Measurements from ENCODE around the gene KIF26B.

KIF26B gene

GRCh38 chr1:245609354-245610150, 454.8 kb downstream of the KIF26B start:
- Histone ChIP-seq H3K9me3 (replicated peaks in 1 of 11) (no peaks in the 10 kb centered on the region), H4K20me1 (no peaks in the 10 kb centered on the region), H3K27ac (no peak overlapping the region), H3K36me3 (no peaks in the 10 kb centered on the region), H3K4me1 (peaks cover 10 to 22% (median 18%) of the 10 kb centered on the region in 10 experiments), H3K4me3 (no peak overlapping the region), H3K27me3 (no peaks in the 10 kb centered on the region), H3K4me2 (no peak overlapping the region), H3K9ac (no peak overlapping the region)
- TF ChIP-seq Cebpa-rat (IDR thresholded peaks at IDR 0.05): no peak

DNA sequence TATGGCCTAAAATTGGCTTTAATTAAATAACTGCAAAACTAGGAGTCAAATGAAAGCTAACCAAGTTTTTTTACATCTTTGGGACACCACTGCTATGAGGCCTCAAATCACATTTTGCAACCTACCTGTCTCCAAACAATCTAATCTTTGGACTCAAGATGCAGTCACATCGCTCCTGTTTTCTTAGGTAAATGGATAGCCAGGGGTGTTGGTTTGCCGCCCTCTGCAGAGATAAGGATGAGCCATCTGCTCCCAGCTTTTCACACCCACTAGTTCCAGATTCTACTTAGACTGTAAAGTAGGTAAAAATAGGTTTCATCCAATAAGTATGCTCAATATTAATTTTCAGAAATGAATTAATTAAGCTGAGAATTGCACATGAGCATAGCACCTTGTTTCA, 456.5 kb downstream of the KIF26B start:
- Histone ChIP-seq H3K36me3 (no peaks in the 10 kb centered on the region), H3K9ac (no peak overlapping the region), H3K27ac (no peak overlapping the region), H3K4me2 (no peak overlapping the region), H3K4me1 (peaks cover 0 to 11% (median 9%) of the 10 kb centered on the region in 10 experiments; a peak in 10 of 20 replicates), H3K4me3 (no peak overlapping the region), H4K20me1 (no peaks in the 10 kb centered on the region), H3K9me3 (replicated peaks in 1 of 11) (no peaks in the 10 kb centered on the region), H3K27me3 (no peaks in the 10 kb centered on the region)
- no peak for TF ChIP-seq Cebpa-rat (IDR thresholded peaks at IDR 0.05)

DNA sequence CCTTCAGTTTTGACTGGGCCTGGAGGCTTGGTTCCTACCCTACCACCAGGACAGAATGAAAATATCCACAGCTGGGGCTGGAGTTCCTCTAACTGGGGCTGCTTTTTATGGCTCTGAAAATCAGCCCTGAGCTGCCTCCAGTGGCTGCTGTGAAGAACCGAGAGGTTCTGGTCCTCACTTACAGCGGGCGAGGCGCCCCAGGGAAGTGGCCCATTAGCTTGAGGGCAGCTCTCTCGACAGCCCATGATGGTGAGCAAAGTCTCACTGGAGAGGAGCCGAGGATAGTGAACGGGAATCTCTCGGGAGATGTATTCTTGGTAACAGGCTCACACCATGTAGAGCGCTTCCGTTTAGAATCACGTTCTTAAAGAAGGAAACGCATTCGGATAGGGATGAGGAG, 459.7 kb downstream of the KIF26B start:
- H3K4me3 ChIP-seq: no peak overlapping the region
- no peaks in the 10 kb centered on the region for H3K4me1 ChIP-seq
- no peak for TF ChIP-seq Cebpa-rat (IDR thresholded peaks at IDR 0.05)
- no peak overlapping the region for H3K27ac ChIP-seq
- no peak overlapping the region for H3K9ac ChIP-seq
- H3K9me3 ChIP-seq (replicated peaks in 1 of 11): no peaks in the 10 kb centered on the region
- no peaks in the 10 kb centered on the region for H3K36me3 ChIP-seq
- no peaks in the 10 kb centered on the region for H3K27me3 ChIP-seq
- no peak overlapping the region for H3K4me2 ChIP-seq
- no peaks in the 10 kb centered on the region for H4K20me1 ChIP-seq

GRCh38 chr1:245615001-245615400, 460.2 kb downstream of the KIF26B start:
- no peak overlapping the region for H3K4me3 ChIP-seq
- no peaks in the 10 kb centered on the region for H4K20me1 ChIP-seq
- H3K27ac ChIP-seq: no peak overlapping the region
- H3K36me3 ChIP-seq: no peaks in the 10 kb centered on the region
- H3K4me2 ChIP-seq: no peak overlapping the region
- TF ChIP-seq Cebpa-rat (IDR thresholded peaks at IDR 0.05): no peak
- H3K9me3 ChIP-seq (replicated peaks in 1 of 11): no peaks in the 10 kb centered on the region
- no peaks in the 10 kb centered on the region for H3K4me1 ChIP-seq
- no peaks in the 10 kb centered on the region for H3K27me3 ChIP-seq
- H3K9ac ChIP-seq: no peak overlapping the region

- H3K4me3 ChIP-seq: no peak overlapping the region
- no peak overlapping the region for H3K9ac ChIP-seq
- no peaks in the 10 kb centered on the region for H3K27me3 ChIP-seq
- no peak for TF ChIP-seq Cebpa-rat (IDR thresholded peaks at IDR 0.05)
- H3K27ac ChIP-seq: no peak overlapping the region
- no peaks in the 10 kb centered on the region for H3K36me3 ChIP-seq
- no peak overlapping the region for H3K4me2 ChIP-seq
- H3K4me1 ChIP-seq: peaks cover 0 to 4% (median 0%) of the 10 kb centered on the region in 10 experiments; a peak in 1 of 20 replicates
- no peaks in the 10 kb centered on the region for H4K20me1 ChIP-seq
- no peaks in the 10 kb centered on the region for H3K9me3 ChIP-seq (replicated peaks in 1 of 11)
Measured at GRCh38 chr1:245621589-245621988, 466.8 kb downstream of the KIF26B start.

GRCh38 chr1:245622332-245623014, 467.7 kb downstream of the KIF26B start:
- Histone ChIP-seq H3K4me2 (no peak overlapping the region), H3K9ac (no peak overlapping the region), H3K9me3 (replicated peaks in 1 of 11) (no peaks in the 10 kb centered on the region), H3K4me3 (no peak overlapping the region), H4K20me1 (no peaks in the 10 kb centered on the region), H3K27me3 (no peaks in the 10 kb centered on the region), H3K27ac (no peak overlapping the region), H3K36me3 (no peaks in the 10 kb centered on the region), H3K4me1 (peaks cover 0 to 4% (median 0%) of the 10 kb centered on the region in 10 experiments; a peak in 1 of 20 replicates)
- no peak for TF ChIP-seq Cebpa-rat (IDR thresholded peaks at IDR 0.05)

DNA sequence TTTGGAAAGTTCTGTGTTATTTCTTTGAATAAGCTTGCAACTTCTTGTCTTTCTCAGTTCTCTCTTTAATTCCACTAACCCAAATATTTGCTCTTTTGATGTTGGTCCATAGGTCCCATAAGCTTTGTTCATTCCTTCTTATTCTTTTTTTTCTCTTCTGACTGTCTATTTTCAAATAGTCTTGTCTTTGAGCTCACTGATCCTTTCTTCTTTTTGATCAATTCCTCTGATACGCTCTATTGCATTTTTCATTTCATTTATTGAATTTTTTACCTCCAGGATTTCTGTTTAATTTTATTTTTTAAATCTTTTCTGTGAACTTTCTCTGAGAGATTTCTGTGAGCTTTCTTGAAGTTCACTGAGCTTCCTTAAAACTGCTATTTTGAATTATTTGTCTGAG, 486.6 kb downstream of the KIF26B start:
- H3K27ac ChIP-seq: no peak overlapping the region
- H3K9me3 ChIP-seq (replicated peaks in 1 of 11): peaks cover 26 to 42% (median 32%) of the 10 kb centered on the region in 11 experiments
- H3K9ac ChIP-seq: no peak overlapping the region
- peaks cover 0 to 14% (median 0%) of the 10 kb centered on the region in 11 experiments; a peak in 1 of 22 replicates for H3K36me3 ChIP-seq
- H3K27me3 ChIP-seq: no peaks in the 10 kb centered on the region
- no peaks in the 10 kb centered on the region for H3K4me1 ChIP-seq
- H3K4me2 ChIP-seq: no peak overlapping the region
- no peaks in the 10 kb centered on the region for H4K20me1 ChIP-seq
- no peak overlapping the region for H3K4me3 ChIP-seq
- TF ChIP-seq Cebpa-rat (IDR thresholded peaks at IDR 0.05): no peak

DNA sequence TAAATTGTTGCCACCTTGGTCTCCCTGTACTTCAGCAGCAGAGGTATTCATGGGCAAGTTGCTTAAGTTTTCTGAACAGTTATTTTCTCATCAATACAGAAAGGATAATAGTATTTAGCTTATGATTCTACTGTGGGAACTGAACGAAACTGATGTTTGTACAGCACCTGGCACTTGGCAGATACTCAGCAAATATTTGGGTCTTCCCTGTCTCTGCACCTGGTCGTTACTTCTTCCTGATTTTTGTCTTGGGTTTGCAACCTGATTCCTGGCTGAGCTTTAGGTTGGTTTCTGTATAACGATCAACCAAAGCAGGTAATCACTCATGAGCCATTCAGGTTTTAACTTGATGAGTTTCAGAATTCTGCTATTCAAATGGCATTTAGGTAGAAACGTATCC, 490.6 kb downstream of the KIF26B start:
- Histone ChIP-seq H3K9me3 (replicated peaks in 1 of 11) (peaks cover 22 to 34% (median 26%) of the 10 kb centered on the region in 11 experiments), H3K36me3 (peaks cover 0 to 14% (median 0%) of the 10 kb centered on the region in 11 experiments; a peak in 1 of 22 replicates), H3K27ac (no peak overlapping the region), H3K4me1 (no peaks in the 10 kb centered on the region), H4K20me1 (no peaks in the 10 kb centered on the region), H3K4me3 (no peak overlapping the region), H3K4me2 (no peak overlapping the region), H3K9ac (no peak overlapping the region), H3K27me3 (no peaks in the 10 kb centered on the region)
- no peak for TF ChIP-seq Cebpa-rat (IDR thresholded peaks at IDR 0.05)

DNA sequence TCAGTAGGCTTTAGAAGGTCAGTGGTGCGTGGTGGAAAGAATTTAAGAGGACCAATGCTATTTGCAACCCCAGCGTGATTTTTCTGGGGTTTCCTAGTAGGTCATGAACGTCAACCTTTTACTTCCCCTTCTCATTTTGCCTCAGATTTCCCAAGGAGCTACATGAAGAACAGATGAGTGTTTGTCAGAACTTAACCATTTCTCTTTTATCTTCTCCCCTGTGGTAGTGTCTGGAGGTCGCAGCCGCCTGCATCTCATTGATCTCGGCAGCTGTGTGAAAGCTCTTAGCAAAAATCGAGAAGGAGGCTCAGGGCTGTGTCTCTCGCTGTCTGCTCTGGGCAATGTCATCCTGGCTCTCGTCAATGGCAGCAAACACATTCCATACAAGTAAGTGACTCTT, 491.1 kb downstream of the KIF26B start:
- Histone ChIP-seq H3K27ac (no peak overlapping the region), H3K4me3 (no peak overlapping the region), H3K4me1 (no peaks in the 10 kb centered on the region), H3K36me3 (peaks cover 0 to 14% (median 0%) of the 10 kb centered on the region in 11 experiments; a peak in 1 of 22 replicates), H4K20me1 (no peaks in the 10 kb centered on the region), H3K27me3 (no peaks in the 10 kb centered on the region), H3K4me2 (no peak overlapping the region), H3K9ac (no peak overlapping the region), H3K9me3 (replicated peaks in 1 of 11) (peaks cover 20 to 29% (median 21%) of the 10 kb centered on the region in 11 experiments)
- TF ChIP-seq Cebpa-rat (IDR thresholded peaks at IDR 0.05): no peak
